ENCODE results near the gene ASPSCR1.
A peak's percentile ranks its signal among the peaks of the same experiment; 100 is the strongest.

ASPSCR1 gene

GRCh38 chr17:81935709-81936084 is 41.7 kb upstream of the ASPSCR1 start:
- Histone ChIP-seq H3K9me3 (ENCODE audit: severe bottlenecking) (no peaks in the 10 kb centered on the region), H3K4me3 (ENCODE audit: severe bottlenecking) (peak overlapping the region; percentile 54), H3K4me1 (ENCODE audit: insufficient read depth, poor library complexity, severe bottlenecking) (no peaks in the 10 kb centered on the region), H3K27me3 (ENCODE audit: insufficient read depth, poor library complexity, severe bottlenecking) (no peaks in the 10 kb centered on the region), H3K27ac (ENCODE audit: poor library complexity, severe bottlenecking) (no peak overlapping the region), H3K36me3 (ENCODE audit: low read depth) (peaks cover 24% of the 10 kb centered on the region)
- TF ChIP-seq CTCF (IDR thresholded peaks at IDR 0.05; ENCODE audit: poor library complexity, severe bottlenecking): no peak
- DNase-seq (ENCODE audit: low spot score) (no peak), ATAC-seq (ENCODE audit: low read depth) (no peak)

- Histone ChIP-seq H3K27me3 (ENCODE audit: insufficient read depth, poor library complexity, severe bottlenecking) (no peaks in the 10 kb centered on the region), H3K9me3 (ENCODE audit: severe bottlenecking) (no peaks in the 10 kb centered on the region), H3K4me3 (ENCODE audit: severe bottlenecking) (no peak overlapping the region), H3K4me1 (ENCODE audit: insufficient read depth, poor library complexity, severe bottlenecking) (no peaks in the 10 kb centered on the region), H3K36me3 (ENCODE audit: low read depth) (peaks cover 15% of the 10 kb centered on the region), H3K27ac (ENCODE audit: poor library complexity, severe bottlenecking) (no peak overlapping the region)
- DNase-seq (ENCODE audit: low spot score): no peak
- no peak for TF ChIP-seq CTCF (IDR thresholded peaks at IDR 0.05; ENCODE audit: poor library complexity, severe bottlenecking)
- ATAC-seq (ENCODE audit: low read depth): no peak
Observed at GRCh38 chr17:81939218-81939617, 38.2 kb upstream of the ASPSCR1 start.

- DNase-seq (ENCODE audit: low spot score): no peak
- H3K4me1 ChIP-seq (ENCODE audit: insufficient read depth, poor library complexity, severe bottlenecking): no peaks in the 10 kb centered on the region
- peaks cover 9% of the 10 kb centered on the region for H3K36me3 ChIP-seq (ENCODE audit: low read depth)
- TF ChIP-seq CTCF (IDR thresholded peaks at IDR 0.05; ENCODE audit: poor library complexity, severe bottlenecking): no peak
- ATAC-seq (ENCODE audit: low read depth): no peak
- no peak overlapping the region for H3K4me3 ChIP-seq (ENCODE audit: severe bottlenecking)
- H3K27ac ChIP-seq (ENCODE audit: poor library complexity, severe bottlenecking): no peak overlapping the region
- H3K9me3 ChIP-seq (ENCODE audit: severe bottlenecking): no peaks in the 10 kb centered on the region
- H3K27me3 ChIP-seq (ENCODE audit: insufficient read depth, poor library complexity, severe bottlenecking): no peaks in the 10 kb centered on the region
Observed at GRCh38 chr17:81939881-81940385, 37.5 kb upstream of the ASPSCR1 start.

DNA sequence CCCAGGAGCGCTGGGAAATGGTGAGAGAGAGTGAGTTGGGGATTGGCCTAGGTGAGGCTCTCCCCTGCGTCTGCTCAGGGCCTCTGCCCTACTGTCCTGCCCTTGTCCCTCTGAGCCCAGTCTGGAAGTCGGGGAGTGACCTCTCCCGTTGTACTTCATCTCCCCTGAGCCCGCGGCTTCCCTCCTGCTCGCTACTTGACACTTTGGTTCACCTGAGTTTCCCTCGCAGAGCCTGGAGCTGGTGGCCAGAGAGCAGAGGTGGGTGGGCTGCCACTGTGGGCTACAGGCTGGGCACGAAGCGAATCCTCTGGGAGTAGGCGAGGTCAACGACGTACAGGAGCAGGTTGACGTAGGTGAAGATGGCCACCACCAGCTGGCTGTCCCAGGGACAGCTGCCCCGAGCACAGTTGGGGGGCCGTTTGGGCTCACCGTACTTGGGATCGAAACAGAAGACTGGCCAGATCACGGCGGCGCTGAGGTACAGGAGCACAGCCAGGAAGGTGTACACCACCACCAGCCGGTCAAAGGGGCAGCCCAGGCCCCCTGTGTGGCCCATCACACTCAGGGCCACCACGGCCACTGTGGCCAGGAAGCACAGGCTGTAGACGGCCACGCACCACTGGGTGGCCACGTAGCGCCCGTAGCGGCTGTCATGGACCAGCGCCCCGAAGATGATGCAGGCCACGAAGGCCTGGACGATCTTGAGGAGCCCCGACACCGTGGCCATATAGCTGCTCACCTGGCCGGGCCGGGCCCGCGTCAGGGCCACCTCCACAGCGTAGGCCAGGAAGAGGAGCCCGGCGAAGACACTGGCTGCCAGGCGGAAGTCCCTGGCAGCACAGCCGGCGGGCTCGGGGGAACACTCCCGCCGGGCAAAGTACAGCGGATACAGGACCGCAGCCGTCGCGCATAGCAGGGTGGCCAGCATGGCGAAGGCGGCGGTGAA is 36.6 kb upstream of the ASPSCR1 start:
- H3K27ac ChIP-seq (ENCODE audit: poor library complexity, severe bottlenecking): no peak overlapping the region
- no peaks in the 10 kb centered on the region for H3K27me3 ChIP-seq (ENCODE audit: insufficient read depth, poor library complexity, severe bottlenecking)
- H3K4me1 ChIP-seq (ENCODE audit: insufficient read depth, poor library complexity, severe bottlenecking): no peaks in the 10 kb centered on the region
- ATAC-seq (ENCODE audit: low read depth): no peak
- peak; percentile 70 for DNase-seq (ENCODE audit: low spot score)
- H3K36me3 ChIP-seq (ENCODE audit: low read depth): peaks cover 1% of the 10 kb centered on the region
- H3K9me3 ChIP-seq (ENCODE audit: severe bottlenecking): no peaks in the 10 kb centered on the region
- no peak overlapping the region for H3K4me3 ChIP-seq (ENCODE audit: severe bottlenecking)
- no peak for TF ChIP-seq CTCF (IDR thresholded peaks at IDR 0.05; ENCODE audit: poor library complexity, severe bottlenecking)
